BE2C (cell line): ENCODE measurements around the gene NECAP2.

Experiments
- DNase-seq: peaks from one replicate; pipeline ENCODE4 v3.0.0-alpha.2; 2020
- H3K27me3 ChIP-seq: fragments of 250-450 bp; sonication (Bioruptor Pico); 2 replicates; pipeline ENCODE4 v1.5.1; 2020; ENCODE audit warnings: mild to moderate bottlenecking
- H3K36me3 ChIP-seq: fragments of 250-450 bp; sonication (Bioruptor Pico); 2 replicates; pipeline ENCODE4 v1.5.1; 2020; ENCODE audit warnings: mild to moderate bottlenecking
- H3K4me1 ChIP-seq: fragments of 250-450 bp; sonication (Bioruptor Pico); 2 replicates; pipeline ENCODE4 v1.5.1; 2020
- H3K4me3 ChIP-seq: 2 replicates; pipeline ENCODE4 v1.5.1; 2011; ENCODE audit warnings: low read depth, low read length
- H3K9me3 ChIP-seq: fragments of 250-450 bp; sonication (Bioruptor Pico); 2 replicates; pipeline ENCODE4 v1.5.1; 2020
- CTCF ChIP-seq: IDR thresholded peaks from 2 replicates; pipeline ENCODE4 v1.5.1; 2012; ENCODE audit warnings: mild to moderate bottlenecking, low read depth, low read length

NECAP2 gene

GRCh38 chr1:16409536-16410152, 30.9 kb upstream of the NECAP2 start:
- Histone ChIP-seq H3K4me1 (no peaks in the 10 kb centered on the region), H3K36me3 (no peaks in the 10 kb centered on the region), H3K9me3 (no peaks in the 10 kb centered on the region), H3K27me3 (no peaks in the 10 kb centered on the region), H3K4me3 (no peak overlapping the region)
- no peak for TF ChIP-seq CTCF
- DNase-seq = no peak

GRCh38 chr1:16410803-16411202, 29.7 kb upstream of the NECAP2 start:
- no peak for TF ChIP-seq CTCF
- DNase-seq = no peak
- H3K4me3 ChIP-seq = no peak overlapping the region
- no peaks in the 10 kb centered on the region for H3K36me3 ChIP-seq
- H3K27me3 ChIP-seq = no peaks in the 10 kb centered on the region
- no peaks in the 10 kb centered on the region for H3K4me1 ChIP-seq
- H3K9me3 ChIP-seq = no peaks in the 10 kb centered on the region

- Histone ChIP-seq H3K27me3 (no peaks in the 10 kb centered on the region), H3K4me1 (no peaks in the 10 kb centered on the region), H3K36me3 (no peaks in the 10 kb centered on the region), H3K9me3 (no peaks in the 10 kb centered on the region), H3K4me3 (no peak overlapping the region)
- no peak for TF ChIP-seq CTCF
- DNase-seq = no peak
Observed at GRCh38 chr1:16413191-16413590, 27.3 kb upstream of the NECAP2 start.

- DNase-seq = no peak
- H3K4me1 ChIP-seq = no peaks in the 10 kb centered on the region
- no peaks in the 10 kb centered on the region for H3K36me3 ChIP-seq
- H3K27me3 ChIP-seq = no peaks in the 10 kb centered on the region
- TF ChIP-seq CTCF = no peak
- no peaks in the 10 kb centered on the region for H3K9me3 ChIP-seq
- no peak overlapping the region for H3K4me3 ChIP-seq
Observed at GRCh38 chr1:16418823-16419425, 21.6 kb upstream of the NECAP2 start.

GRCh38 chr1:16420424-16421118, 20.0 kb upstream of the NECAP2 start:
- Histone ChIP-seq H3K4me3 (no peak overlapping the region), H3K4me1 (no peaks in the 10 kb centered on the region), H3K36me3 (no peaks in the 10 kb centered on the region), H3K27me3 (no peaks in the 10 kb centered on the region), H3K9me3 (no peaks in the 10 kb centered on the region)
- no peak for DNase-seq
- no peak for TF ChIP-seq CTCF

- Histone ChIP-seq H3K27me3 (no peaks in the 10 kb centered on the region), H3K9me3 (no peaks in the 10 kb centered on the region), H3K4me3 (no peak overlapping the region), H3K4me1 (no peaks in the 10 kb centered on the region), H3K36me3 (no peaks in the 10 kb centered on the region)
- no peak for DNase-seq
- TF ChIP-seq CTCF = no peak
Observed at GRCh38 chr1:16421201-16421600, 19.3 kb upstream of the NECAP2 start.
